ENCODE results near the gene PITX1. TPM values are rescaled to one million over a fixed set of nuclear protein-coding genes. Genes with fewer than 3 reads are reported as not detected.

Gene PITX1
- total and polyA plus RNA-seq, 5 donors = 0.02 to 0.18 TPM; not detected in 3

DNA sequence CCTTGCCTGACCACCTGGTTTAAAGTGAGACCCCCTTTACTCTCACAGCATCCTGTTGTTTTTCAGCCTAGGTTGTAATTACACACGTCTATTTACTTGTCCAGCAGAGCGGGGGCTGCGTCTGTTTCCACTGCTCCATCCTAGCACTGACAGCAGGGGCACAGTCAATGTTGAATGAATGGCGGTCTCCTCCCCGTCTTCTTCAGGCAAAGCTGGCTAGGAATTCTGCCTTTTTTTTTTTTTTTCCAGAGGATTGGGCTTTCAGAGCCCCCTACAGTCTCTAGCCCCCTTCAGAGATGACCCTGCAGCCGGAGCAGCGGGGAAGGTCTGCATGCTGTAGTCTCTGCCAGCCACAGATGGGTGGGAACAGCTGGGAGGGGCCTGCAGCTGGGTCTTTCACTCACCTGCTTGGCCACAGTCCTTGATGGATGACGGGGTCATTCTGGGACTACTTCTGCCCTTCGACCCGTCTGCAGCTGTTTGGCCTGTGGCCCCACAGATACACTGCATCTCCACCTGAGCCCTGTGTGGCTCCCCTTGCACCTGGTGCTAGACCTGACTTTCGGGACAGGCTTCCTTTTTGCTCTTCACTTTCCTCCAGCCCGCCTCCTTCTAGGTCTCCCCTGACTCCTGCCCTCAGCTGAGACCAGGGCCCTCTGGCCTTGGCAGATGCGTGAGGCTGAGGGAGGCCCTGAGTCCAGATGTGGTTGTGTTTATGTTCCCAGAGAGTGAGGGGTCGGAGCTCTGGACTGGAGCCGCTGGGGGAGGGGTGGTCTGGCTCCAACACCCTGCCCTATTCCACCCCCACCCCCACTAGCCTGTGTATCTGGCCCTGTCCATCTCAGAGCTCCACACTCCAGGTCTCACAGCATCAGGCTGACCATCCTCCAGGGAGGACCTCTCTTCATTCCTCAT is 8.0 kb downstream of the PITX1 start:
- Histone ChIP-seq H3K27ac (ENCODE audit: low read length) (no peak overlapping the region), H3K4me1 (ENCODE audit: control insufficient read depth, insufficient read depth, low read length) (peaks cover 4% of the 10 kb centered on the region), H3K4me3 (ENCODE audit: low read length) (no peak overlapping the region), H3K9me3 (ENCODE audit: control insufficient read depth, low read length) (no peaks in the 10 kb centered on the region), H3K27me3 (ENCODE audit: control insufficient read depth, insufficient read depth) (no peaks in the 10 kb centered on the region)
- no peak for DNase-seq
- WGBS = 85% methylated on average over 15 of the region's 15 CpGs
- intact Hi-C loops (cut with DNase I) = no loop called here
- ATAC-seq = no peak

DNA sequence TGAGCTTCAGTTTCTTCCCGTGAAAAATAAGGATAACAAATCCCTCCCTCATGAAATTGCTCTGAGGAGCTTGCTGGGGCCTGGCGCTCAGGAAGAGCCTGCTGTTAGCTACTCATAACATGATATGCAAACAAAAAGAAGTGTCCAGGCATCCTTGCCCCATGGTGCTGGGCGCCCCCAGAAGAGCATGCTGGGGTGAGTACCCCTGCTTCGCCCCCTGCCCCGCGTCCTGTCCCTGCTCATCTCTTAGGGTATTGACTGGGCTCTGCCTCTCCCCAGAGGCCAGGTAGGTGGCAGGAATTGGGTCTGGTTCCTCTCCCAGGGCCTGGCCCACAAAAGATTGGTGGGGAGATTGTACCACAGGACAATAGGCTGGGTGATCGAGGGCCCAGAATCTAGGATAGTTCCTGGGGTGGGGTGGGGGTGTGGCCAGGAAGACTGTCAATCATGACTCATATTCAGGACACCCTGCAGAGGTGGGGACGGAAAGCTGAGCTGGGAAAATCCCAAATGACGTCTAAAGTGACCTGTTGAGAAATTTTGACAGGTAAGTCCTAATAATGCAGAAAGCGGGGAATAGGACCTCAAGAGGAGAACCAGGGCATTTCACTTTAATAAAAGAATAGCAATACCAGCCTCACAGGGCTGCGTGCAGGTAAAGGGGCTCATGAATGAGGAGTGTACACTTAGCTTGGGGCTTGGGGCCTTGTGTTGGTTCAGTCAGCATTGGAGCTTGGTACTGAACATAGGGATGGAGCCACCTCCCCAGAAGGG is 8.9 kb downstream of the PITX1 start:
- 88% methylated on average over 11 of the region's 11 CpGs for WGBS
- intact Hi-C loops (cut with DNase I) = no loop called here

DNA sequence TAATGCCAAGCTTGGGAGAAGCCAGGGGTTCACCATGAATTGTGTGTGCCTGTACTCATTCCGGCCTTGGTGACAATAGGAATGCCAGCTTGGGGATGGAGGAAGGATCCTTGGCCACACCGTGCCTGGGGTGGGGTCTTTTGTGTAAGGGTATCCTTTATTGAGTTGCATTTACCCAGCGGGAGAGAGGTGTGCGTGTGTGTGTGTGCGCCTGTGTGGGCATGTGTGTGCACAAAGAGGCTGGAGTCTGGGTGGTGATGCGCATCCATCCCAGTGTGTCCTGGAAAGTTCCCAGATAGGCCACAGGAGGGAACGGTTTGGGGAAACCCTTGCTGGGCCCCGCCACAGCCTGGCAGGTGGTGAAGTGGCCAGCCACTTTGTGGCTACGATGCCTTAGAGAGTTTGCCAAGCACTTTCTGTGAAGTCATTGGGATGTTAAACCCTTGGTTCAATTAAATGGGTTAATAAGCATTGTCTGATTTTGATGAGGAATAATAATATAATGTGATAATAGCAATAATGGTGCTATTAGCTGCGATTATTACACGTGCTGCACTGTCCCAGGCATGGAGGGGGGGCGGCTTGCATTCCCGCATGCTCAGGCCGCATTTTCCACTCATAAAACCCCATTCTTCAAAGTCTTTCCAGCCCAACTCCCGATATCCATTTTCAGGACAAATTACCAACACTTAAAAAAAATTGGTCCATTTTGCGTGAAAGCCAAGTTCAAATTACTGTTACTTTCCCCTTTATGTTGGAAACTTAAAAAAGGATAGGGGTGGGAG is 13.7 kb downstream of the PITX1 start:
- H3K9me3 ChIP-seq (ENCODE audit: control insufficient read depth, low read length) = no peaks in the 10 kb centered on the region
- intact Hi-C loops (cut with DNase I) = no loop called here
- DNase-seq (no peak), ATAC-seq (no peak)
- H3K4me3 ChIP-seq (ENCODE audit: low read length) = no peak overlapping the region
- no peaks in the 10 kb centered on the region for H3K4me1 ChIP-seq (ENCODE audit: control insufficient read depth, insufficient read depth, low read length)
- no peak overlapping the region for H3K27ac ChIP-seq (ENCODE audit: low read length)
- no peaks in the 10 kb centered on the region for H3K27me3 ChIP-seq (ENCODE audit: control insufficient read depth, insufficient read depth)
- 82% methylated on average over 16 of the region's 16 CpGs for WGBS

More for the DNA sequence above, 8.9 kb downstream of the PITX1 start:
- H3K9me3 ChIP-seq (ENCODE audit: control insufficient read depth, low read length) = no peaks in the 10 kb centered on the region
- peaks cover 2% of the 10 kb centered on the region for H3K4me1 ChIP-seq (ENCODE audit: control insufficient read depth, insufficient read depth, low read length)
- ATAC-seq (no peak), DNase-seq (peak in 1 of 3 donors; percentile 28)
- H3K27ac ChIP-seq (ENCODE audit: low read length) = no peak overlapping the region
- H3K4me3 ChIP-seq (ENCODE audit: low read length) = no peak overlapping the region
- H3K27me3 ChIP-seq (ENCODE audit: control insufficient read depth, insufficient read depth) = no peaks in the 10 kb centered on the region

DNA sequence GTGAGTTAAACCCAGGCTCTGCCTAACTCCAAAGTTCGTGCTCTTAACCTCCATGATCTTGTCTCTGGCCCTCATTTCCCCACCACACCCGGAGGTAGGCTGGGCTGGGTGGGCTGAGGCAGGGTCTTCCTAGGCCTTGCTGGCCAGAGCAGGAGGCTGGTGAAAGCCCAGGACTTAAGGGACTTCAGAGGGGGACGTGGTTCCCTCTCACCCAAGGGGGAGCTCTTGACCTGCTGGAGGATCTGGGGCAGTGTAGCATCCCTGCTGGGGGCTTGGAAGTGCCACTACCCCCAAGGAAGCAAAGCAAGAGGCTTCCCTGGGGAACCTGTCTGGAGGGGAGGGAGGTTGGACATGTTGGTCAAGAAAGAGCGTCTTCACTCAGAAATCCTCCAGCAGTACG is 14.7 kb downstream of the PITX1 start:
- ATAC-seq (no peak), DNase-seq (no peak)
- no peak overlapping the region for H3K4me3 ChIP-seq (ENCODE audit: low read length)
- H3K27me3 ChIP-seq (ENCODE audit: control insufficient read depth, insufficient read depth) = no peaks in the 10 kb centered on the region
- WGBS = 88% methylated on average over 5 of the region's 5 CpGs
- intact Hi-C loops (cut with DNase I) = no loop called here
- no peaks in the 10 kb centered on the region for H3K9me3 ChIP-seq (ENCODE audit: control insufficient read depth, low read length)
- no peak overlapping the region for H3K27ac ChIP-seq (ENCODE audit: low read length)
- H3K4me1 ChIP-seq (ENCODE audit: control insufficient read depth, insufficient read depth, low read length) = no peaks in the 10 kb centered on the region

DNA sequence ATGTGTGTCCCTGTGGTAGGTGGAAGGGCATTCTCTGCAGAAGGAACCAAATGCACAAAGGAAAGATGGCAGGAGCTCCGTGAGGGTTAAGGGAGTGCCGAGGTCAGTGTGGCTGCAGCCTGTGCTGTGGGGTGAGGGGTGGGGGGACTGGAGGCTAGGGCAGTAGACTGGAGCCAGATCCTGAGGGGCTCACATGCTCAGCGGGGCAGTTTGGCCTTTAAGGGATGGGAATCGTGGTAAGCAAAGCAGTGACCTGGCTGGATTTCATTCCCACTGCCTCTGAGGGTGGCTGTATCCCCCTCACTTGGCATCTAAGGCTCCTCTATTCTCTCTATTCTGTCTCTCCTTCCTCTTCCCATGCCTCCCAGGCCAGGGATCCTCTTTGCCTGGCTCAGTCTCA is 15.6 kb downstream of the PITX1 start:
- intact Hi-C loops (cut with DNase I) = no loop called here
- no peak overlapping the region for H3K27ac ChIP-seq (ENCODE audit: low read length)
- no peaks in the 10 kb centered on the region for H3K27me3 ChIP-seq (ENCODE audit: control insufficient read depth, insufficient read depth)
- no peaks in the 10 kb centered on the region for H3K4me1 ChIP-seq (ENCODE audit: control insufficient read depth, insufficient read depth, low read length)
- H3K4me3 ChIP-seq (ENCODE audit: low read length) = no peak overlapping the region
- ATAC-seq (no peak), DNase-seq (no peak)
- no peaks in the 10 kb centered on the region for H3K9me3 ChIP-seq (ENCODE audit: control insufficient read depth, low read length)
- 89% methylated on average over 4 of the region's 4 CpGs for WGBS

DNA sequence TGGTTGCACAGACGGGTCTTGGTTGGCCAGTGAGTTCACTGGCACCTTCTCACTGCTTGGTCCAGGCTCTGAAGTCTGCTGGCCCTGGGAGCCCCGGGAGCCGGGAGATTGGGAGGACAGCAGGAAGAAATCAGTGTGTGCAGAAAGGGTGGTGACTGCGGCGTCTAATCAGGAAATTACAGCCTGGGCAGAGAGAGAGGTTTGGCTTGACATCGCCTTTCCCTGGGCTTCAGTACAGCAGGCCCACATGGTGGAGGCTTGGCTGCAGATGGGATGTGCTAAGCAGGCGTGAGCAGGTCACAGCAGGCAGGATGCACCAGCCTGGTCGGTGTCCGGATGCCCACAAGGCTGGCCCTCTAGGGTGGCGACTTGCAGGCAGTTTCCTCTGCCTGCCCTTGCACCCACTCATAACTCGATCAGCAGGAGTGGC is 17.2 kb downstream of the PITX1 start:
- WGBS = 55% methylated on average over 11 of the region's 11 CpGs

DNA sequence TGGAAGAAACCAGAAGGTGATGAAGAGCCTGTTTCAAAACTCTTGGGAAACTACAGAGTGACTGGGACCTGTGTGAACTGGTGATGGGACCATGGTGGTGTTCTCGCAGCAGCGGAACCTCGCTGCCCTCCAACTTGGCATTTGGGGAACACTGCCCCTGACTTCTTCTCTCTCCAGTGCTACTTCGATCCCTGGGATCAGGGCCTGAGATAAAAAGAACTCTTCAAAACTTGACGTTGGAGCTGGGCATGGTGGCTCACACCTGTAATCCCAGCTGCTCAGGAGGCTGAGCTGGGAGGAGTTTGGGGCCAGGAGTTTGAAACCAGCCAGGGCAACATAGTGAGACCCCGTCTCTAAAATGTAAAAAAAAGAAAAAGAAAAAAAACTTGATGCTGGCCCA is 18.1 kb downstream of the PITX1 start:
- DNase-seq = no peak
- Histone ChIP-seq H3K4me3 (ENCODE audit: low read length) (no peak overlapping the region), H3K9me3 (ENCODE audit: control insufficient read depth, low read length) (no peaks in the 10 kb centered on the region), H3K27ac (ENCODE audit: low read length) (no peak overlapping the region), H3K27me3 (ENCODE audit: control insufficient read depth, insufficient read depth) (no peaks in the 10 kb centered on the region), H3K4me1 (ENCODE audit: control insufficient read depth, insufficient read depth, low read length) (no peaks in the 10 kb centered on the region)
- no peak for ATAC-seq
- intact Hi-C loops (cut with DNase I) = no loop called here
- 87% methylated on average over 6 of the region's 6 CpGs for WGBS

More for the DNA sequence above, 17.2 kb downstream of the PITX1 start:
- no peaks in the 10 kb centered on the region for H3K4me1 ChIP-seq (ENCODE audit: control insufficient read depth, insufficient read depth, low read length)
- DNase-seq = peak in 1 of 3 donors; percentile 40
- ATAC-seq = peak in 1 of 2 donors; percentile 25
- no peaks in the 10 kb centered on the region for H3K9me3 ChIP-seq (ENCODE audit: control insufficient read depth, low read length)
- no peak overlapping the region for H3K4me3 ChIP-seq (ENCODE audit: low read length)
- no peak overlapping the region for H3K27ac ChIP-seq (ENCODE audit: low read length)
- intact Hi-C loops (cut with DNase I) = no loop called here
- no peaks in the 10 kb centered on the region for H3K27me3 ChIP-seq (ENCODE audit: control insufficient read depth, insufficient read depth)

DNA sequence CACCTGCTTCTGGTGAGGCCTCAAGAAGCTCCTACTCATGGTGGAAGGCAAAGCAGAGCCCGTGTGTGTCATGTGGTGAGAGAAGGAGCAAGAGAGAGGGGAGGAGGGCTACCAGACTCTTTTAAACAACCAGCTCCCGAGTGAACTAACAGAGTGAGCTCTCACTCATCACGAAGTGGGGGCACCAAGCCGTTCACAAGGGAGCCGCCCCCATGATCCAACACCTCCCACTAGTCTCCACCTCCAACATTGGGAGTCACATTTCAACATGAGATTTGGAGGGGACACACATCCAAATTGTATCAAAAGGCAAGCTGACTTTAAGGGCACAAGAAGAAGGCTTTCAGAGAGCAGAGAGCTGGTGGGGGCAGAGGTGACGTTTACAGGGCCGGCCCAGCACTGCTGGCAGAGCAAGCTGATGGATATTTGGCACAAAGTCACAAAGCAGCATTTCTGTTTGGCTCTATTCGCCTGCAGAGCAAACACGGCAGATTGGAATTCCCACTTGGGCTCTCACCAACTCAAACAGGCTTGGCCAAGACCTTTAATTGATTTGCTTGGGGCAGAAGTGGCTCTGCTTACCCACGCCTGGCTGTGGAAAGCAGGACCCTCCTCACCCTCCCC is 20.0 kb downstream of the PITX1 start:
- intact Hi-C loops (cut with DNase I) = no loop called here
- peak; percentile 45 to 50 for ATAC-seq
- 54% methylated on average over 10 of the region's 10 CpGs for WGBS

DNA sequence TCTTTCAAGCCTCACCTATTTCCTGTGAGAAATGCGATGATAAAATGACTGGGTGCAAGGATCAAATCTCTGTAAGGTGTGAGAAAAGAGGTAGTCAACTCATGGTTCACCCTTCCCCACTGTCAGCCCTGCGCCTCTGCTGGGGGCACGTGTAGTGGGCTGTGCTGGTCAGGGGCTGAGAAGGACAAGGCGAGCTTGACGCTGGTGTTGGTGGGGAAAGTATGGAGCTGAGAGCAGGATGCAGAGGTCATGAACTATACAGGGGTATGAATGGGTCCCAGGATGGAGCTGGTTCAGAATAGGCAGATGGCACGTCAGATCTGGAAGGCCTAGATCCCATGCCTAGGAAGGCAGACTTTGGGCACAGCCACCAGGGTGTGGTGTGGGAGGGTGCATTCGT is 20.6 kb downstream of the PITX1 start:
- 89% methylated on average over 7 of the region's 7 CpGs for WGBS
- no peak for DNase-seq
- intact Hi-C loops (cut with DNase I) = no loop called here
- no peak overlapping the region for H3K4me3 ChIP-seq (ENCODE audit: low read length)
- H3K9me3 ChIP-seq (ENCODE audit: control insufficient read depth, low read length) = no peaks in the 10 kb centered on the region
- ATAC-seq = no peak
- no peaks in the 10 kb centered on the region for H3K27me3 ChIP-seq (ENCODE audit: control insufficient read depth, insufficient read depth)
- H3K27ac ChIP-seq (ENCODE audit: low read length) = no peak overlapping the region
- H3K4me1 ChIP-seq (ENCODE audit: control insufficient read depth, insufficient read depth, low read length) = no peaks in the 10 kb centered on the region

More for the DNA sequence above, 20.0 kb downstream of the PITX1 start:
- Histone ChIP-seq H3K9me3 (ENCODE audit: control insufficient read depth, low read length) (no peaks in the 10 kb centered on the region), H3K4me1 (ENCODE audit: control insufficient read depth, insufficient read depth, low read length) (no peaks in the 10 kb centered on the region), H3K27me3 (ENCODE audit: control insufficient read depth, insufficient read depth) (no peaks in the 10 kb centered on the region), H3K4me3 (ENCODE audit: low read length) (no peak overlapping the region), H3K27ac (ENCODE audit: low read length) (no peak overlapping the region)
- DNase-seq = peak in 1 of 3 donors; percentile 45

DNA sequence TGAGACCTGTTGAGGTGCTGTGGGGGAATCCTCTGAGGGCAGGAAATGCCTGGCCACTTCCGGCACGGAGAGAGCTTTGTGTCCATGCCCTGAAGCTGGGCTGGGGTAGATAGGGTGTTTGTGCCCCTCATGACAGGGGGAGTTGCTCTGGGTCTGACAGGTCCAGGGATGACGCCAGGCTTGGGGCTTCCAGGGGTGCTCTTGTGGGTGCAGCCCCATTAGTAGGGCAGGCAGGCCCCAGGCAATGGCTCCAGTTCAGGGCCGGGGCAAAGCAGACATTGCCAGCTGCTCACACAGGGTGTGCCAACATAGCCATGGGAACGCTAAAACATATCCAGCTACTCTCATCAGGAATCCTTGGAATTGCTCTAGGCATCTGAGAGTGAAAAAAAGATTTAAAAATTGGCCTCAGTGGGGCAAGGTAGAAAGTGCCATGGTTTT is 21.1 kb downstream of the PITX1 start:
- WGBS = 85% methylated on average over 5 of the region's 5 CpGs
- DNase-seq = peak in 1 of 3 donors; percentile 32

More for the DNA sequence above, 21.1 kb downstream of the PITX1 start:
- Histone ChIP-seq H3K4me3 (ENCODE audit: low read length) (no peak overlapping the region), H3K27ac (ENCODE audit: low read length) (no peak overlapping the region), H3K9me3 (ENCODE audit: control insufficient read depth, low read length) (no peaks in the 10 kb centered on the region), H3K4me1 (ENCODE audit: control insufficient read depth, insufficient read depth, low read length) (no peaks in the 10 kb centered on the region), H3K27me3 (ENCODE audit: control insufficient read depth, insufficient read depth) (no peaks in the 10 kb centered on the region)
- intact Hi-C loops (cut with DNase I) = no loop called here
- peak; percentile 35 to 51 for ATAC-seq
